Measurements from ENCODE around the gene KIFC3.
"Not testable (repeated sequence)": the region's sequence is repeated elsewhere in the genome, so short reads cannot be mapped to it uniquely, and the experiment has no call there.

Gene KIFC3

GRCh38 chr16:57747996-57748395 is 54.3 kb downstream of the KIFC3 start:
- H3F3A ChIP-seq (ENCODE audit: insufficient read depth, low read length), result no peaks in the 10 kb centered on the region

GRCh38 chr16:57747496-57747895 is 54.8 kb downstream of the KIFC3 start:
- DNase-seq, result no peak
- no peaks in the 10 kb centered on the region for H3K36me3 ChIP-seq (replicated peaks; ENCODE audit: insufficient read depth, low read length)
- H3K27ac ChIP-seq (ENCODE audit: low read length), result no peak overlapping the region

More at GRCh38 chr16:57747996-57748395, 54.3 kb downstream of the KIFC3 start:
- Histone ChIP-seq H2AFZ (ENCODE audit: low read length) (no peak overlapping the region), H3K27me3 (replicated peaks; ENCODE audit: insufficient read depth, low read length) (no peaks in the 10 kb centered on the region), H3K9me3 (replicated peaks; ENCODE audit: insufficient read depth, low read length) (no peaks in the 10 kb centered on the region), H3K4me3 (ENCODE audit: low read length) (no peak overlapping the region), H3K79me2 (ENCODE audit: low read length) (no peaks in the 10 kb centered on the region), H3K9me2 (replicated peaks; ENCODE audit: insufficient read depth, low read length) (no peaks in the 10 kb centered on the region), H3K4me1 (ENCODE audit: low read length) (no peaks in the 10 kb centered on the region), H3K4me2 (ENCODE audit: low read depth, low read length) (no peak overlapping the region), H3K9ac (ENCODE audit: low read length) (no peak overlapping the region), H4K20me1 (ENCODE audit: insufficient read depth, low read length) (no peaks in the 10 kb centered on the region), H3K36me3 (replicated peaks; ENCODE audit: insufficient read depth, low read length) (no peaks in the 10 kb centered on the region), H3K27ac (ENCODE audit: low read length) (no peak overlapping the region)
- DNase-seq, result no peak
- TF ChIP-seq CTCF (IDR thresholded peaks at IDR 0.05; ENCODE audit: low read length) (no peak), EZH2phosphoT487 (IDR thresholded peaks at IDR 0.05; ENCODE audit: low read length) (no peak), EZH2 (optimal IDR thresholded peaks at IDR 0.05; ENCODE audit: low read depth, low read length) (no peak)

GRCh38 chr16:57747091-57747490 is 55.2 kb downstream of the KIFC3 start:
- no peaks in the 10 kb centered on the region for H3K27me3 ChIP-seq (replicated peaks; ENCODE audit: insufficient read depth, low read length)
- no peaks in the 10 kb centered on the region for H3K4me1 ChIP-seq (ENCODE audit: low read length)
- H3K4me2 ChIP-seq (ENCODE audit: low read depth, low read length), result no peak overlapping the region
- TF ChIP-seq EZH2 (optimal IDR thresholded peaks at IDR 0.05; ENCODE audit: low read depth, low read length) (no peak), EZH2phosphoT487 (IDR thresholded peaks at IDR 0.05; ENCODE audit: low read length) (no peak), CTCF (IDR thresholded peaks at IDR 0.05; ENCODE audit: low read length) (no peak)
- no peak overlapping the region for H3K4me3 ChIP-seq (ENCODE audit: low read length)
- H3K36me3 ChIP-seq (replicated peaks; ENCODE audit: insufficient read depth, low read length), result no peaks in the 10 kb centered on the region
- no peaks in the 10 kb centered on the region for H3K9me3 ChIP-seq (replicated peaks; ENCODE audit: insufficient read depth, low read length)
- no peak overlapping the region for H2AFZ ChIP-seq (ENCODE audit: low read length)
- H3K9ac ChIP-seq (ENCODE audit: low read length), result no peak overlapping the region
- H3F3A ChIP-seq (ENCODE audit: insufficient read depth, low read length), result no peaks in the 10 kb centered on the region
- H3K27ac ChIP-seq (ENCODE audit: low read length), result no peak overlapping the region
- H3K9me2 ChIP-seq (replicated peaks; ENCODE audit: insufficient read depth, low read length), result no peaks in the 10 kb centered on the region
- no peaks in the 10 kb centered on the region for H4K20me1 ChIP-seq (ENCODE audit: insufficient read depth, low read length)
- DNase-seq, result no peak
- H3K79me2 ChIP-seq (ENCODE audit: low read length), result no peaks in the 10 kb centered on the region

More at GRCh38 chr16:57747496-57747895, 54.8 kb downstream of the KIFC3 start:
- H3F3A ChIP-seq (ENCODE audit: insufficient read depth, low read length), result no peaks in the 10 kb centered on the region
- H3K9me2 ChIP-seq (replicated peaks; ENCODE audit: insufficient read depth, low read length), result no peaks in the 10 kb centered on the region
- H3K9me3 ChIP-seq (replicated peaks; ENCODE audit: insufficient read depth, low read length), result no peaks in the 10 kb centered on the region
- no peak overlapping the region for H3K9ac ChIP-seq (ENCODE audit: low read length)
- H3K79me2 ChIP-seq (ENCODE audit: low read length), result no peaks in the 10 kb centered on the region
- no peaks in the 10 kb centered on the region for H4K20me1 ChIP-seq (ENCODE audit: insufficient read depth, low read length)
- H3K4me1 ChIP-seq (ENCODE audit: low read length), result no peaks in the 10 kb centered on the region
- H3K4me2 ChIP-seq (ENCODE audit: low read depth, low read length), result no peak overlapping the region
- no peaks in the 10 kb centered on the region for H3K27me3 ChIP-seq (replicated peaks; ENCODE audit: insufficient read depth, low read length)
- H2AFZ ChIP-seq (ENCODE audit: low read length), result no peak overlapping the region
- TF ChIP-seq EZH2phosphoT487 (IDR thresholded peaks at IDR 0.05; ENCODE audit: low read length), result no peak
- TF ChIP-seq CTCF (IDR thresholded peaks at IDR 0.05; ENCODE audit: low read length), result no peak
- TF ChIP-seq EZH2 (optimal IDR thresholded peaks at IDR 0.05; ENCODE audit: low read depth, low read length), result no peak
- no peak overlapping the region for H3K4me3 ChIP-seq (ENCODE audit: low read length)

GRCh38 chr16:57746316-57746715 is 56.0 kb downstream of the KIFC3 start:
- H3K9ac ChIP-seq (ENCODE audit: low read length); H3K27ac ChIP-seq (ENCODE audit: low read length); DNase-seq; H3K9me2 ChIP-seq (replicated peaks; ENCODE audit: insufficient read depth, low read length); H3K27me3 ChIP-seq (replicated peaks; ENCODE audit: insufficient read depth, low read length); H3K9me3 ChIP-seq (replicated peaks; ENCODE audit: insufficient read depth, low read length); H3K4me2 ChIP-seq (ENCODE audit: low read depth, low read length); H3F3A ChIP-seq (ENCODE audit: insufficient read depth, low read length); H3K4me3 ChIP-seq (ENCODE audit: low read length); H3K4me1 ChIP-seq (ENCODE audit: low read length); H3K79me2 ChIP-seq (ENCODE audit: low read length); H2AFZ ChIP-seq (ENCODE audit: low read length); H3K36me3 ChIP-seq (replicated peaks; ENCODE audit: insufficient read depth, low read length); H4K20me1 ChIP-seq (ENCODE audit: insufficient read depth, low read length): not testable (repeated sequence)
